GM23338 (cell line): ENCODE data around the gene CD163L1. TPM values are rescaled to one million over a fixed set of nuclear protein-coding genes. Genes with fewer than 3 reads are reported as not detected.

Experiments used
- ATAC-seq: fragments of 200-7000 bp; cut with Tn5 transposase; 3 replicates; pipeline ENCODE4 v1.9.1; 2020
- DNase-seq: peaks from one replicate; pipeline ENCODE4 v3.0.0-alpha.2; 2015; ENCODE audit warnings: low spot score
- H2AFZ ChIP-seq: fragments of 200-600 bp; sonication (generic); 2 replicates; pipeline ENCODE4 v1.8.0; 2016; ENCODE audit warnings: antibody characterized with exemption, mild to moderate bottlenecking, moderate library complexity
- H3F3A ChIP-seq: fragments of 200-600 bp; sonication (generic); replicated peaks from 2 replicates; pipeline ENCODE4 v1.8.0; 2017; ENCODE audit warnings: antibody characterized with exemption, mixed run types, low read depth
- H3K27ac ChIP-seq: fragments of 200-600 bp; sonication (generic); 2 replicates; pipeline ENCODE4 v1.6.1; 2016; ENCODE audit warnings: low read depth
- H3K27me3 ChIP-seq: fragments of 200-600 bp; sonication (generic); 2 replicates; pipeline ENCODE4 v1.8.0; 2016; ENCODE audit warnings: mild to moderate bottlenecking, mixed run types, moderate library complexity; ENCODE audit not compliant: insufficient read depth
- H3K36me3 ChIP-seq: fragments of 200-600 bp; sonication (generic); 2 replicates; pipeline ENCODE4 v1.8.0; 2016; ENCODE audit warnings: mild to moderate bottlenecking; ENCODE audit not compliant: insufficient read depth
- H3K4me1 ChIP-seq: fragments of 200-600 bp; sonication (generic); 2 replicates; pipeline ENCODE4 v1.8.0; 2016; ENCODE audit warnings: mild to moderate bottlenecking, moderate library complexity; ENCODE audit not compliant: insufficient read depth
- H3K4me2 ChIP-seq: fragments of 200-600 bp; sonication (generic); 2 replicates; pipeline ENCODE4 v1.7.1; 2017; ENCODE audit warnings: mixed run types
- H3K4me3 ChIP-seq: fragments of 200-600 bp; sonication (generic); 2 replicates; pipeline ENCODE4 v1.6.1; 2016; ENCODE audit warnings: mixed run types
- H3K79me2 ChIP-seq: fragments of 200-600 bp; sonication (generic); replicated peaks from 2 replicates; pipeline ENCODE4 v1.8.0; 2017; ENCODE audit warnings: mild to moderate bottlenecking; ENCODE audit not compliant: insufficient read depth
- H3K9me2 ChIP-seq: fragments of 200-600 bp; sonication (generic); 2 replicates; pipeline ENCODE4 v1.8.0; 2017; ENCODE audit not compliant: insufficient read depth
- H4K20me1 ChIP-seq: fragments of 200-600 bp; sonication (generic); replicated peaks from 2 replicates; pipeline ENCODE4 v1.8.0; 2017; ENCODE audit warnings: mild to moderate bottlenecking; ENCODE audit not compliant: insufficient read depth
- H3K27ac Mint-ChIP-seq: 2 replicates; pipeline ENCODE4 v1.8.0; 2020; ENCODE audit warnings: inconsistent platforms, mild to moderate bottlenecking, moderate library complexity, mixed read lengths
- H3K27me3 Mint-ChIP-seq: 3 replicates; pipeline ENCODE4 v1.8.0; 2022; ENCODE audit warnings: low read depth, mild to moderate bottlenecking, moderate library complexity, mixed read lengths, inconsistent platforms; ENCODE audit not compliant: insufficient read depth, poor library complexity
- H3K36me3 Mint-ChIP-seq: 3 replicates; pipeline ENCODE4 v1.8.0; 2021; ENCODE audit warnings: low read depth, mild to moderate bottlenecking, inconsistent platforms, moderate library complexity, mixed read lengths
- H3K4me1 Mint-ChIP-seq: 3 replicates; pipeline ENCODE4 v1.8.0; 2020; ENCODE audit warnings: mild to moderate bottlenecking, inconsistent platforms, mixed read lengths
- H3K4me3 Mint-ChIP-seq: 3 replicates; pipeline ENCODE4 v1.8.0; 2021; ENCODE audit warnings: moderate library complexity, mild to moderate bottlenecking, inconsistent platforms, mixed read lengths
- H3K9me3 Mint-ChIP-seq: 3 replicates; pipeline ENCODE4 v1.8.0; 2020; ENCODE audit warnings: moderate library complexity, mild to moderate bottlenecking, inconsistent platforms, mixed read lengths
- CREB1 ChIP-seq: fragments of 250-450 bp; sonication (Bioruptor Pico); IDR thresholded peaks from 2 replicates; pipeline ENCODE4 v1.5.0; 2020; ENCODE audit warnings: low read depth, mild to moderate bottlenecking, moderate library complexity
- EZH2 ChIP-seq: fragments of 200-600 bp; sonication (generic); IDR thresholded peaks from one replicate; pipeline ENCODE4 v1.8.0; 2017; ENCODE audit warnings: antibody characterized with exemption, mild to moderate bottlenecking, low read depth; ENCODE audit not compliant: unreplicated experiment
- JUNB ChIP-seq: IDR thresholded peaks from one replicate; pipeline ENCODE4 v1.6.1; 2016; ENCODE audit warnings: antibody characterized with exemption; ENCODE audit not compliant: unreplicated experiment
- POLR2AphosphoS5 ChIP-seq: IDR thresholded peaks from 2 replicates; pipeline ENCODE4 v1.6.1; 2016; ENCODE audit warnings: antibody characterized with exemption, low read depth
- ZNF114 ChIP-seq: fragments of 250-450 bp; sonication (Bioruptor Pico); IDR thresholded peaks from 2 replicates; pipeline ENCODE4 v1.5.0; 2020; ENCODE audit warnings: mild to moderate bottlenecking, moderate library complexity
- ZNF331 ChIP-seq: fragments of 250-450 bp; sonication (Bioruptor Pico); IDR thresholded peaks from 2 replicates; pipeline ENCODE4 v1.5.0; 2020; ENCODE audit warnings: low read depth, mild to moderate bottlenecking, moderate library complexity
- polyA plus RNA-seq: library from polyadenylated mRNA; unstranded; fragments of >200 nt; fragmentation: Nextera tagmentation; extraction: Ambion mirVana; gene quantifications from 2 replicates; pipeline ENCODE4 v1.2.1, GENCODE V29; 2016
- total RNA-seq: library from RNA; depleted of rRNA; stranded (reverse); fragments of >200 nt; shearing (Covaris generic); gene quantifications from 2 replicates; pipeline ENCODE4 v1.2.3, GENCODE V29; 2014
- TF ChIP-seq, protein P1 (sequence below): IDR thresholded peaks from 2 replicates; pipeline ENCODE4 v1.6.1; 2016; ENCODE audit warnings: antibody characterized with exemption
- TF ChIP-seq, protein P2 (sequence below): fragments of 250-450 bp; sonication (Bioruptor Pico); IDR thresholded peaks from 2 replicates; pipeline ENCODE4 v1.5.0; 2020; ENCODE audit warnings: mild to moderate bottlenecking, moderate library complexity
- TF ChIP-seq, protein P3 (sequence below): IDR thresholded peaks from one replicate; pipeline ENCODE4 v1.6.1; 2018; ENCODE audit warnings: antibody characterized with exemption; ENCODE audit not compliant: unreplicated experiment

CD163L1 gene
- total and polyA plus RNA-seq, 2 experiments from 2014 or later: 0.14 to 0.36 TPM

DNA sequence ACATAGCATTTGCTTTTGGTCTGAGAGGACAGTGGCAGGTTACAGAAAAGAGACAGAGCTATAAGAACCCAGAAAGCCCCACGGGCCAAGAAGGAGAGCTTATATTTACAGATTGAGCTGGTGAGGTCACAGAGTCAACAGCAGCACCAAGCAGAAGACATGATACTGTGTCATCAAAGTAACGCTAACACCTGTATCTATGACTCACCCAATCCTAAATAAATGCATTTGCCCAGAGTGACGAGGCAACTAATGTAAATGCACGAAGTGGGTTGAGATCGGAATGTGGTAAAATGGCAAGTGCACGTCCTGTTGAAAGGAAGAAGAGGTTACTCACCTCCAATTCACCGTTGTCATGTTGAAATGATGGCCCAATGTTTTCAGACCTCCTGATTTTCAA is 6.7 kb upstream of the CD163L1 start:
- H3K27me3 ChIP-seq: no peaks in the 10 kb centered on the region
- H3K4me1 ChIP-seq: no peaks in the 10 kb centered on the region; the same call in 1 of the 2 replicates
- H3K27ac Mint-ChIP-seq: no peak overlapping the region
- ATAC-seq (no peak), DNase-seq (peak; percentile 11)
- H3K27me3 Mint-ChIP-seq: no peaks in the 10 kb centered on the region
- H3K27ac ChIP-seq: no peak overlapping the region
- no peaks in the 10 kb centered on the region for H3F3A ChIP-seq
- H3K4me3 Mint-ChIP-seq: no peak overlapping the region
- no peak overlapping the region for H3K4me2 ChIP-seq
- H3K36me3 ChIP-seq: no peaks in the 10 kb centered on the region
- no peaks in the 10 kb centered on the region for H3K36me3 Mint-ChIP-seq
- no peak overlapping the region for H2AFZ ChIP-seq
- H3K9me3 Mint-ChIP-seq: no peaks in the 10 kb centered on the region
- no peak overlapping the region for H3K4me3 ChIP-seq
- TF ChIP-seq JUNB (no peak), CREB1 (CRISPR knock-in tag) (no peak)
- TF ChIP-seq, protein P1, sequence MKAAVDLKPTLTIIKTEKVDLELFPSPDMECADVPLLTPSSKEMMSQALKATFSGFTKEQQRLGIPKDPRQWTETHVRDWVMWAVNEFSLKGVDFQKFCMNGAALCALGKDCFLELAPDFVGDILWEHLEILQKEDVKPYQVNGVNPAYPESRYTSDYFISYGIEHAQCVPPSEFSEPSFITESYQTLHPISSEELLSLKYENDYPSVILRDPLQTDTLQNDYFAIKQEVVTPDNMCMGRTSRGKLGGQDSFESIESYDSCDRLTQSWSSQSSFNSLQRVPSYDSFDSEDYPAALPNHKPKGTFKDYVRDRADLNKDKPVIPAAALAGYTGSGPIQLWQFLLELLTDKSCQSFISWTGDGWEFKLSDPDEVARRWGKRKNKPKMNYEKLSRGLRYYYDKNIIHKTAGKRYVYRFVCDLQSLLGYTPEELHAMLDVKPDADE: no peak
- no peaks in the 10 kb centered on the region for H3K9me2 ChIP-seq
- H3K79me2 ChIP-seq: no peaks in the 10 kb centered on the region
- no peaks in the 10 kb centered on the region for H3K4me1 Mint-ChIP-seq
- H4K20me1 ChIP-seq: no peaks in the 10 kb centered on the region

DNA sequence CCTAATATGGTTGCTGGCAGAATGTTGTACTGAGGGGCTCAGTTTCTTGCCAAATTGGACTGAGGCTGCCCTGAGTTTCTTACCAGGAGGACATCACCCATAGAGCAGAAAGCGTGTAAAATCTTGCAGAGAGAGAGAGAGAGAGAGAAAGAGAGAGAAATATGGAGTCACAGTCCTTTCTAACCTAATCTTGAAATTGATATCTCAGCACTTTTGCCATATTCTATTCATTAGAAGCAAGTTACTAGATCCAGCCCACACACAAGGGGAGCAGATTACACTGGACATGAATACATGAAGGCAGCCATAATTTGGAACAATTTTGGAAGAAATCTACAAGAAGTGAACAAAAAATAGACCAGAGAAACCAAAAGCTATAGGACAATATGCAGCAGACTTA is 4.1 kb upstream of the CD163L1 start:
- Mint-ChIP-seq H3K36me3 (no peaks in the 10 kb centered on the region), H3K27me3 (no peaks in the 10 kb centered on the region), H3K9me3 (no peaks in the 10 kb centered on the region), H3K4me3 (no peak overlapping the region), H3K27ac (no peak overlapping the region), H3K4me1 (no peaks in the 10 kb centered on the region)
- Histone ChIP-seq H3F3A (no peaks in the 10 kb centered on the region), H3K4me2 (no peak overlapping the region), H3K36me3 (no peaks in the 10 kb centered on the region), H3K27me3 (no peaks in the 10 kb centered on the region), H3K79me2 (no peaks in the 10 kb centered on the region), H3K9me2 (no peaks in the 10 kb centered on the region), H3K4me3 (no peak overlapping the region), H4K20me1 (no peaks in the 10 kb centered on the region), H2AFZ (no peak overlapping the region), H3K4me1 (no peaks in the 10 kb centered on the region; the same call in 1 of the 2 replicates), H3K27ac (no peak overlapping the region)
- no peak for ATAC-seq
- no peak for DNase-seq
- TF ChIP-seq, protein P2, sequence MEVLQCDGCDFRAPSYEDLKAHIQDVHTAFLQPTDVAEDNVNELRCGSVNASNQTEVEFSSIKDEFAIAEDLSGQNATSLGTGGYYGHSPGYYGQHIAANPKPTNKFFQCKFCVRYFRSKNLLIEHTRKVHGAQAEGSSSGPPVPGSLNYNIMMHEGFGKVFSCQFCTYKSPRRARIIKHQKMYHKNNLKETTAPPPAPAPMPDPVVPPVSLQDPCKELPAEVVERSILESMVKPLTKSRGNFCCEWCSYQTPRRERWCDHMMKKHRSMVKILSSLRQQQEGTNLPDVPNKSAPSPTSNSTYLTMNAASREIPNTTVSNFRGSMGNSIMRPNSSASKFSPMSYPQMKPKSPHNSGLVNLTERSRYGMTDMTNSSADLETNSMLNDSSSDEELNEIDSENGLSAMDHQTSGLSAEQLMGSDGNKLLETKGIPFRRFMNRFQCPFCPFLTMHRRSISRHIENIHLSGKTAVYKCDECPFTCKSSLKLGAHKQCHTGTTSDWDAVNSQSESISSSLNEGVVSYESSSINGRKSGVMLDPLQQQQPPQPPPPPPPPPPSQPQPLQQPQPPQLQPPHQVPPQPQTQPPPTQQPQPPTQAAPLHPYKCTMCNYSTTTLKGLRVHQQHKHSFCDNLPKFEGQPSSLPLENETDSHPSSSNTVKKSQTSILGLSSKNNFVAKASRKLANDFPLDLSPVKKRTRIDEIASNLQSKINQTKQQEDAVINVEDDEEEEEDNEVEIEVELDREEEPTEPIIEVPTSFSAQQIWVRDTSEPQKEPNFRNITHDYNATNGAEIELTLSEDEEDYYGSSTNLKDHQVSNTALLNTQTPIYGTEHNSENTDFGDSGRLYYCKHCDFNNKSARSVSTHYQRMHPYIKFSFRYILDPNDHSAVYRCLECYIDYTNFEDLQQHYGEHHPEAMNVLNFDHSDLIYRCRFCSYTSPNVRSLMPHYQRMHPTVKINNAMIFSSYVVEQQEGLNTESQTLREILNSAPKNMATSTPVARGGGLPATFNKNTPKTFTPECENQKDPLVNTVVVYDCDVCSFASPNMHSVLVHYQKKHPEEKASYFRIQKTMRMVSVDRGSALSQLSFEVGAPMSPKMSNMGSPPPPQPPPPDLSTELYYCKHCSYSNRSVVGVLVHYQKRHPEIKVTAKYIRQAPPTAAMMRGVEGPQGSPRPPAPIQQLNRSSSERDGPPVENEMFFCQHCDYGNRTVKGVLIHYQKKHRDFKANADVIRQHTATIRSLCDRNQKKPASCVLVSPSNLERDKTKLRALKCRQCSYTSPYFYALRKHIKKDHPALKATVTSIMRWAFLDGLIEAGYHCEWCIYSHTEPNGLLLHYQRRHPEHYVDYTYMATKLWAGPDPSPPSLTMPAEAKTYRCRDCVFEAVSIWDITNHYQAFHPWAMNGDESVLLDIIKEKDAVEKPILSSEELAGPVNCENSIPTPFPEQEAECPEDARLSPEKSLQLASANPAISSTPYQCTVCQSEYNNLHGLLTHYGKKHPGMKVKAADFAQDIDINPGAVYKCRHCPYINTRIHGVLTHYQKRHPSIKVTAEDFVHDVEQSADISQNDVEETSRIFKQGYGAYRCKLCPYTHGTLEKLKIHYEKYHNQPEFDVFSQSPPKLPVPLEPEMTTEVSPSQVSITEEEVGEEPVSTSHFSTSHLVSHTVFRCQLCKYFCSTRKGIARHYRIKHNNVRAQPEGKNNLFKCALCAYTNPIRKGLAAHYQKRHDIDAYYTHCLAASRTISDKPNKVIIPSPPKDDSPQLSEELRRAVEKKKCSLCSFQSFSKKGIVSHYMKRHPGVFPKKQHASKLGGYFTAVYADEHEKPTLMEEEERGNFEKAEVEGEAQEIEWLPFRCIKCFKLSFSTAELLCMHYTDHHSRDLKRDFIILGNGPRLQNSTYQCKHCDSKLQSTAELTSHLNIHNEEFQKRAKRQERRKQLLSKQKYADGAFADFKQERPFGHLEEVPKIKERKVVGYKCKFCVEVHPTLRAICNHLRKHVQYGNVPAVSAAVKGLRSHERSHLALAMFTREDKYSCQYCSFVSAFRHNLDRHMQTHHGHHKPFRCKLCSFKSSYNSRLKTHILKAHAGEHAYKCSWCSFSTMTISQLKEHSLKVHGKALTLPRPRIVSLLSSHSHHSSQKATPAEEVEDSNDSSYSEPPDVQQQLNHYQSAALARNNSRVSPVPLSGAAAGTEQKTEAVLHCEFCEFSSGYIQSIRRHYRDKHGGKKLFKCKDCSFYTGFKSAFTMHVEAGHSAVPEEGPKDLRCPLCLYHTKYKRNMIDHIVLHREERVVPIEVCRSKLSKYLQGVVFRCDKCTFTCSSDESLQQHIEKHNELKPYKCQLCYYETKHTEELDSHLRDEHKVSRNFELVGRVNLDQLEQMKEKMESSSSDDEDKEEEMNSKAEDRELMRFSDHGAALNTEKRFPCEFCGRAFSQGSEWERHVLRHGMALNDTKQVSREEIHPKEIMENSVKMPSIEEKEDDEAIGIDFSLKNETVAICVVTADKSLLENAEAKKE (CRISPR knock-in tag): no peak
- TF ChIP-seq JUNB (no peak), EZH2 (no peak), ZNF331 (CRISPR knock-in tag) (no peak), POLR2AphosphoS5 (no peak), ZNF114 (CRISPR knock-in tag) (no peak)
- TF ChIP-seq, protein P1: no peak
- TF ChIP-seq, protein P3, sequence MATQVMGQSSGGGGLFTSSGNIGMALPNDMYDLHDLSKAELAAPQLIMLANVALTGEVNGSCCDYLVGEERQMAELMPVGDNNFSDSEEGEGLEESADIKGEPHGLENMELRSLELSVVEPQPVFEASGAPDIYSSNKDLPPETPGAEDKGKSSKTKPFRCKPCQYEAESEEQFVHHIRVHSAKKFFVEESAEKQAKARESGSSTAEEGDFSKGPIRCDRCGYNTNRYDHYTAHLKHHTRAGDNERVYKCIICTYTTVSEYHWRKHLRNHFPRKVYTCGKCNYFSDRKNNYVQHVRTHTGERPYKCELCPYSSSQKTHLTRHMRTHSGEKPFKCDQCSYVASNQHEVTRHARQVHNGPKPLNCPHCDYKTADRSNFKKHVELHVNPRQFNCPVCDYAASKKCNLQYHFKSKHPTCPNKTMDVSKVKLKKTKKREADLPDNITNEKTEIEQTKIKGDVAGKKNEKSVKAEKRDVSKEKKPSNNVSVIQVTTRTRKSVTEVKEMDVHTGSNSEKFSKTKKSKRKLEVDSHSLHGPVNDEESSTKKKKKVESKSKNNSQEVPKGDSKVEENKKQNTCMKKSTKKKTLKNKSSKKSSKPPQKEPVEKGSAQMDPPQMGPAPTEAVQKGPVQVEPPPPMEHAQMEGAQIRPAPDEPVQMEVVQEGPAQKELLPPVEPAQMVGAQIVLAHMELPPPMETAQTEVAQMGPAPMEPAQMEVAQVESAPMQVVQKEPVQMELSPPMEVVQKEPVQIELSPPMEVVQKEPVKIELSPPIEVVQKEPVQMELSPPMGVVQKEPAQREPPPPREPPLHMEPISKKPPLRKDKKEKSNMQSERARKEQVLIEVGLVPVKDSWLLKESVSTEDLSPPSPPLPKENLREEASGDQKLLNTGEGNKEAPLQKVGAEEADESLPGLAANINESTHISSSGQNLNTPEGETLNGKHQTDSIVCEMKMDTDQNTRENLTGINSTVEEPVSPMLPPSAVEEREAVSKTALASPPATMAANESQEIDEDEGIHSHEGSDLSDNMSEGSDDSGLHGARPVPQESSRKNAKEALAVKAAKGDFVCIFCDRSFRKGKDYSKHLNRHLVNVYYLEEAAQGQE: no peak
